ENCODE results near the gene PLXNA2.

GRCh38 chr1:208031932-208032320 is 212.3 kb downstream of the PLXNA2 start:
- no peak for TF ChIP-seq CTCF (IDR thresholded peaks at IDR 0.05)
- no peak for TF ChIP-seq EZH2 (IDR thresholded peaks at IDR 0.05; ENCODE audit: borderline replicate concordance, insufficient read depth, low read depth, low read length, poor library complexity, severe bottlenecking)
